Activated CD4-positive, alpha-beta T cell treated with anti-CD3 and anti-CD28 coated beads, Interleukin-2, Interleukin-4, amounts not matched to agents 100 ng/mL and 50 ng/mL, durations not matched to agents 16 hours and 8 hours (primary cell): ENCODE results near the gene SHCBP1L.
A peak's percentile ranks its signal among the peaks of the same experiment; 100 is the strongest.
"Not testable (repeated sequence)": the region's sequence is repeated elsewhere in the genome, so short reads cannot be mapped to it uniquely, and the experiment has no call there.

Source experiments
- DNase-seq: peaks from one replicate; pipeline ENCODE4 v3.0.0-alpha.2; 2020; ENCODE audit warnings: low spot score

Gene SHCBP1L

GRCh38 chr1:182965096-182965495 is 12.1 kb upstream of the SHCBP1L start:
- DNase-seq, result no peak

GRCh38 chr1:182962554-182963115 is 9.7 kb upstream of the SHCBP1L start:
- peak; percentile 35 for DNase-seq

GRCh38 chr1:182960046-182960445 is 7.1 kb upstream of the SHCBP1L start:
- DNase-seq, result no peak

GRCh38 chr1:182957902-182958395 is 5.0 kb upstream of the SHCBP1L start:
- no peak for DNase-seq

- no peak for DNase-seq
These were observed 3.9 kb upstream of the SHCBP1L start for GRCh38 chr1:182956708-182957365.

GRCh38 chr1:182955596-182956588 is 2.9 kb upstream of the SHCBP1L start:
- DNase-seq, result no peak

GRCh38 chr1:182953826-182954225 is 860 bp upstream of the SHCBP1L start:
- DNase-seq, result no peak

- DNase-seq, result not testable (repeated sequence)
These were observed 9.6 kb downstream of the SHCBP1L start for GRCh38 chr1:182943336-182943735.

GRCh38 chr1:182942145-182942544 is 10.8 kb downstream of the SHCBP1L start:
- DNase-seq, result not testable (repeated sequence)

GRCh38 chr1:182939413-182939812 is 13.6 kb downstream of the SHCBP1L start:
- no peak for DNase-seq

GRCh38 chr1:182935716-182936115 is 17.2 kb downstream of the SHCBP1L start:
- DNase-seq, result no peak

GRCh38 chr1:182930985-182931384 is 22.0 kb downstream of the SHCBP1L start:
- DNase-seq, result no peak

- no peak for DNase-seq
These were observed 25.1 kb downstream of the SHCBP1L start for GRCh38 chr1:182927693-182928433.

- no peak for DNase-seq
These were observed 27.3 kb downstream of the SHCBP1L start for GRCh38 chr1:182925661-182926060.

- DNase-seq, result no peak
These were observed 35.6 kb downstream of the SHCBP1L start for GRCh38 chr1:182917378-182917777.

GRCh38 chr1:182913401-182913800 is 39.6 kb downstream of the SHCBP1L start:
- no peak for DNase-seq

GRCh38 chr1:182910143-182910542 is 42.8 kb downstream of the SHCBP1L start:
- DNase-seq, result no peak

- no peak for DNase-seq
These were observed 43.4 kb downstream of the SHCBP1L start for GRCh38 chr1:182909578-182909977.

- no peak for DNase-seq
These were observed 47.6 kb downstream of the SHCBP1L start for GRCh38 chr1:182905321-182905720.

- DNase-seq, result not testable (repeated sequence)
These were observed 51.0 kb downstream of the SHCBP1L start for GRCh38 chr1:182901946-182902345.

GRCh38 chr1:182897696-182898095 is 55.3 kb downstream of the SHCBP1L start:
- DNase-seq, result no peak
